GM18526 (cell line): ENCODE results near the gene ETFBKMT.

ENCODE experiments used
- POLR2A ChIP-seq: IDR thresholded peaks from 3 replicates; pipeline ENCODE4 v1.6.1; 2011; ENCODE audit not compliant: insufficient read length; ENCODE audit errors: extremely low read depth

Gene ETFBKMT

DNA sequence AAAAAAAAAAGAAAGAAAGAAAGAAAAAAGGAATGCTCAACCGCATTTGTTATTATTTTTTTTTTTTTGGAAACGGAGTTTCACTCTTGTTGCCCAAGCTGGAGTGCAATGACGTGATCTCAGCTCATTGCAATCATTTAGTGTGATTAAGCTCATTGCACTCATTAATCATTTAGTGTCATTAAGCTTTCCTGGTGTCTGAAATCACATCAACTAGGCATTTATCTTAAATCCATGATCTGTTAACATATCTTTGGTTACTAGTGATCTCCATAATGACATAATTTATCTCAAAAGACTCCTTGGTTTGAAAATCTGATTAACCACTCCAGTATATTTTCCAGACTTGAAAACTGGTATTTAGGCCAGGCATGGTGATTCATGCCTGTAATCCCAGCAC lies 26.3 kb downstream of the ETFBKMT start:
- no peak for TF ChIP-seq POLR2A

DNA sequence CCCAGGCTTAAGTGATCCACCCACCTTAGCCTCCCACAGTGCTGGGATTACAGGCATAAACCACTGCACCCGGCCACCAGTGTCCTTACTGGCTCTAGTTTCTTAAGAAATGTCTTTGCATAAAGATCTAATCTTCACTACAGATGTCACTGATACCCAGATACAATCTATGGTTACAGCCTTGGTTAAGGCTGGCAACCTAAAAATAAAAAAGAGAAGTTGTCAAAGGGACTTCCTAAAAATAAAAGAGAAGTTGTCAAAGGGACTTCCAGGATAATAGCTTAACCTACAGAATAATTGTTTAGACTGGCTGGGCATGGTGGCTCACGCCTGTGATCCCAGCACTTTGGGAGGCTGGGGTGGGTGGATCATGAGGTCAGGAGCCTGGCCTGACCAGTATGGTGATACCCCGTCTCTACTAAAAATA lies 27.6 kb downstream of the ETFBKMT start:
- TF ChIP-seq POLR2A, result no peak

DNA sequence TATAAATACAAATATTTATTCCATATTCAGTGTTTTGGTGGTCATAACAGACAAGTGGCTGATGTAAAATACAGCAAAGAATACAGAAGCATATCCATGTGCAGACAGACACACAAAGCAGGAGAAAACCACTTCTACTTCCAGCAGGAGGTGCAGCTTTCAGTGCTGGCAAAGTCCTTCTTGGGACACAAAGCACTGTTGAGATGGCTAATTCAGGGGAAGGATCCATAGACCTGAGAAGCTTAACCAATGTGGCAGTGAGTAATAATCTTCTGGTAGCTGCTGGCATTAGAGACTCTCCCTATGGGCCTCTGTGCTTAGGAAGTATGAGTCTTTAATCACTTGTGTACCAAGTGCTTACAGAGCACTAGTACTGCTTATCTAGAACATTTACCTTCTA lies 42.6 kb downstream of the ETFBKMT start:
- no peak for TF ChIP-seq POLR2A

DNA sequence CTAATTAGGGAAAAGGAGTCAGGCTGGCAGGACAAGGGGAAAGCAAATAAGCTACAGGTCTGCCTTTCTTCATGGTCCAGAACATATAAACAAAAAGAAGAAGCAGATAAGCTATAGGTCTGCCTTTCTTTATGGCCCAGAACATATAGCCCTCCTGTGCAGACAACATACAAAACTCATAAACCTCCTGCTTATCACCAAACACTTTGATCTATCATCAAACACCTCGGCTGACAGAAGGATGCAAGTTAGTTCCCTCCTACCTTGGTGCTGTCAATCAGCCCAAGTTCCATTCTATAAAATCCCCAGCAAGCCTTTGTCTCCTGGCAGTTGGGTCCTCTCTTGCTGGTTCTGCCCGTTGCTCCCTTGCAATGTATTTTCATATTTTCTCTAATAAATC lies 46.1 kb downstream of the ETFBKMT start:
- TF ChIP-seq POLR2A, result no peak

DNA sequence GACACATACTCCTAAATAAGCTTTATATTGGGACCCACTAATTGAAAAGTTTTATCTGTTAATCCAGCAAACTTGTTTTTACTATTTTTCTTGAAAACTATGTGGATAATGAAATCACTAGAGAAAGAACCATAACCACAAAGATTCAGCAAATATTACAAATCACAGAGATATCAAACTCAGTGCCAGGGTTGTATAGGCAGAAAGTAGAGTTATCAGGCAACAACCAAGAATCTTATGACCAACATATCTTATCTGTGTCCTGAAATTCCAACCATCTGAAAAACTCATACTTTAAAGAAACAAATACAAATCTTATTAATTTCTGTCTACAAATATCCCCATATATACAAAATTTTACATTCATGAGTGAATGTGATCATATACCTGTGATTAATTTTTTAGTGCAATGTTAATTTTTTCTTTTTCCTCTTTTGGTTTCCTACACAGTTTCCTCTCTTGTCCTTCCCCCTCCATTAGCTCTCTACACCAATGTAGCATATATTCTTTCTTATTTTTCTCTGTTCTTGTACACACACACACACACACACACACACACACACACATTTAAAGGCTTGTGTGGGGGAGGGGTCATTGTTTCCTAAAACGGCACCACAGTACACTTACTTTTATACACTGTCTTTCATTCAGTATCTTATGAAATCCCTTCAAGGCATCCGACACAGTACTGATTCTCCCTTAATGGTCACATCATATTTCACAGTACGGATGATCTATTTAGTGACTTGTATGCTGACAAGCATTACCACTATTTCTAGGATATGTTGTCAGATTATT lies 50.7 kb downstream of the ETFBKMT start:
- TF ChIP-seq POLR2A, result no peak

DNA sequence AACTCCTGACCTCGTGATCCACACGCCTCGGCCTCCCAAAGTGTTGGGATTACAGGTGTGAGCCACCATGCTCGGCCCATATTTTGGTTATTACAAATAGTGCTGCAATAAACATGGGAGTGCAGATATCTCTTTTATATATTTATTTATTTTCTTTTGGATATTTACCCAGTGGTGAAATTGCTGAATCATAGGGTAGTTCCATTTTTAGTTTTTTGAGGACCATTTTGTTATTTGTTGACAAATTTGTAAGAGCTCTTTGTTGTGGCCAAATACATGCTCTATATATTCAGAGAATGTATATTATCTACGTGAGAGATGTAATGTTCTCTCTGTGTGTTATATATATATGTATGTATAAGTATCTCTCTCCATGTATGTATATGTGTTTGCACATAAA lies 53.4 kb downstream of the ETFBKMT start:
- no peak for TF ChIP-seq POLR2A

DNA sequence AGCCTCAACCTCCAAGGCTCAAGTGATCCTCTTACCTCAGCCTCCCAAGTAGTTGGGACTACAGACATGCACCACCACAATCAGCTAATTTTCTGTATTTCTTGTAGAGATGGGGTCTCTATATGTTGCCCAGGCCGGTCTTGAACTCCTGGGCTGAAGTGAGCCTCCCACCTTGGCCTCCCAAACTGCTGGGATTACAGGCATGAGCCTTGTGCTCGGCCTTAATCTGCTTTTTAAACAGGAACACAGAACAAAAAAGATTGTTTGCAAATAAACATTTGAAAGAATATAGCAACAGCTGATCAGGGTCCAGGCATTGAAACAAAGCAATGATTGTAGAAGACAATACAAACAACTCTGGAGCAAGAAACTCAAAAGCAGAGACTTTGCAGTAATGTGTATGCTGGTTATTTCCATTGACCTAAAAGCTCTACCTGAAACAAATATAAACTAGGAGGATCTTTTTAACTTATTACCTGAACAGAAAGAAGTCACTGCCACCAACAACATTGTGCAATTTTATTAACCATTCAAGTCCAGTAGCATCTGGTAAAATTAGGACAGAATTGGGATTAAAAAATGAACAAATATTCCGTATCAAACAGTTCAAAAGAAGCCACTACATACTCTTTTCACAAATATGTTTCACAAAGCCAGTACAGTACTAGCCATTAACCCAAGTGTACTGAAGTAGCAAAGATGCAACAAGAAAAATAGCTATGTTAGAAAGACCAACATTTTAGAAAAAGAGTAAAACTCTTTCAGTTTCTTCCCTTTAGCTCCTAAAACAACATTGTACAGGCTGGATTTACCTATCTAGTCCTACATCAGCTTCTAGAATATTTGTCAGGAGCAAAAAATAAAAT lies 55.2 kb downstream of the ETFBKMT start:
- no peak for TF ChIP-seq POLR2A

DNA sequence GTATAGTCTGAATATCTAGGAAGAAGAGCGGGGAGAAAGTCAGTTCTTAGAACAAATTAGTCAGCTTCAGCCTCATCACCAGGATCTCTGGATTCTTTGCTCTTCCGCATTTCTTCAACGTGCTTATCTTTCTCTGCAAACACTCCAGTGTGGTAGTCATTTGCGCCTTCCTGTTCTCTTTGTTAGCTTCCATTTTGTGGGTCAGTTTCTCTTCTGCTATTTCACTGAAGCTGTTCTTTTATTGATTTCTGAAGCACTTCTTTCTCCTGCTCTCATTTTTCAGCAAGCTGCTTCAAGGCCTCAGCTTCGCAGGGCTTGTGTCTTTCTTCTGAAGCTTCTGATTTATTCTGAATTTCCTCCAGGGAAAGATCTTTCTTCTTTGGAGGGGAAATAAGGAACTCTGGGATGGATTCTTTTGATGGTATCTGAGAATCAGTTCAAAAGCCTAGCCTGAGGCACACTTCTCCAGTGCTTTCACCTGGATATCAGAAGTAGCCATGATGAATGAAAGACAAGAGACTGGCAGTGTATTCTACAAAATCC lies 55.9 kb downstream of the ETFBKMT start:
- no peak for TF ChIP-seq POLR2A

DNA sequence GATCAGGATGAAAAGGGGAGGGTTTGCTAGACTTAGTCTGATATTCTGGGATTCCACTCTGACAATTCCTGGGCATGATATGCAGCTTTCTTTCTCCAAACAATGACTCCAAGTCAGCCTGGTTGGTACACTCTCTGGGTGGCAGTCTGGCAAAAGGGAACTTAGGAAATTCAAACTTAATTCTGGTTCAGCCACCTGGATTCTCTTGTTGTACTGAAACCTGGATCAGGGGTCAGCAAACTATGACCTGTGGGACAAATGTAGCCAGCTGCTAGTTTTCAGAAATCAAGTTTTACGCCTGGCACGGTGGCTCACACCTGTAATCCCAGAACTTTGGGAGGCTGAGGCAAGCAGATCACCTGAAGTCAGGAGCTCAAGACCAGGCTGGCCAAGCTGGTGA lies 63.1 kb downstream of the ETFBKMT start:
- TF ChIP-seq POLR2A, result no peak
